Body of pancreas (tissue), 4 donors: ENCODE results near the gene PITX2.

Experiments
- POLR2A ChIP-seq, 3 donors: fragments of 450-650 bp; IDR thresholded peaks; one replicate each; pipeline ENCODE4 v1.6.1; 2016; ENCODE audit warnings: antibody characterized with exemption in 3 of 3, mild to moderate bottlenecking in 2 of 3
- TF ChIP-seq, protein P1 (sequence below), 7 experiments: fragments of 450-650 bp in 4 of 7; fragments of 200-600 bp in 3 of 7; sonication (generic) in 3 of 7; IDR thresholded peaks; one replicate each; pipeline ENCODE4 v1.5.1; 2016 to 2019; ENCODE audit warnings: antibody characterized with exemption in 7 of 7

DNA sequence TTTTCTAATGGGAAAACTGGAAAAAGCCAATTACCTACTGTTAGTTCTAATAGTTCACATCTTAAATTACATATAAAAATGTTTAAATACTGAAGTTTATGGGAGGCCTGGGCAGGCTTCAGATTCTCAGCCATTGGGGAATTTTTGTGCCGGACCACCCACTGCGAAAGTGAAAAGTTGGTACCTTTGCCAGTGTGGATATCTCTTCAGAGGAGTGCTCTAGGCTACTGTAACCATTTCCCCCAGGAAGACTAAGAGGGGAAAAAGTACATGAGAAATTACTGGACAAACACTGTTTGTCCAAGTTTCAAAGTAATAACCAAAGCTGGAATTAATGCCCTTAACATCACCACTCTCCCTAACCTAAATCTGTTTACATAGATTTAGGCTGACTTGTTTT lies 20.8 kb downstream of the PITX2 start:
- TF ChIP-seq, protein P1, sequence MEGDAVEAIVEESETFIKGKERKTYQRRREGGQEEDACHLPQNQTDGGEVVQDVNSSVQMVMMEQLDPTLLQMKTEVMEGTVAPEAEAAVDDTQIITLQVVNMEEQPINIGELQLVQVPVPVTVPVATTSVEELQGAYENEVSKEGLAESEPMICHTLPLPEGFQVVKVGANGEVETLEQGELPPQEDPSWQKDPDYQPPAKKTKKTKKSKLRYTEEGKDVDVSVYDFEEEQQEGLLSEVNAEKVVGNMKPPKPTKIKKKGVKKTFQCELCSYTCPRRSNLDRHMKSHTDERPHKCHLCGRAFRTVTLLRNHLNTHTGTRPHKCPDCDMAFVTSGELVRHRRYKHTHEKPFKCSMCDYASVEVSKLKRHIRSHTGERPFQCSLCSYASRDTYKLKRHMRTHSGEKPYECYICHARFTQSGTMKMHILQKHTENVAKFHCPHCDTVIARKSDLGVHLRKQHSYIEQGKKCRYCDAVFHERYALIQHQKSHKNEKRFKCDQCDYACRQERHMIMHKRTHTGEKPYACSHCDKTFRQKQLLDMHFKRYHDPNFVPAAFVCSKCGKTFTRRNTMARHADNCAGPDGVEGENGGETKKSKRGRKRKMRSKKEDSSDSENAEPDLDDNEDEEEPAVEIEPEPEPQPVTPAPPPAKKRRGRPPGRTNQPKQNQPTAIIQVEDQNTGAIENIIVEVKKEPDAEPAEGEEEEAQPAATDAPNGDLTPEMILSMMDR (IDR thresholded peaks at IDR 0.05), result no peak
- no peak for TF ChIP-seq POLR2A (IDR thresholded peaks at IDR 0.05)
